ENCODE results near the gene SEC63. TPM values are rescaled to one million over a fixed set of nuclear protein-coding genes. Genes with fewer than 3 reads are reported as not detected.
"Not testable (repeated sequence)": the region's sequence is repeated elsewhere in the genome, so short reads cannot be mapped to it uniquely, and the experiment has no call there.

SEC63 gene, protein sequence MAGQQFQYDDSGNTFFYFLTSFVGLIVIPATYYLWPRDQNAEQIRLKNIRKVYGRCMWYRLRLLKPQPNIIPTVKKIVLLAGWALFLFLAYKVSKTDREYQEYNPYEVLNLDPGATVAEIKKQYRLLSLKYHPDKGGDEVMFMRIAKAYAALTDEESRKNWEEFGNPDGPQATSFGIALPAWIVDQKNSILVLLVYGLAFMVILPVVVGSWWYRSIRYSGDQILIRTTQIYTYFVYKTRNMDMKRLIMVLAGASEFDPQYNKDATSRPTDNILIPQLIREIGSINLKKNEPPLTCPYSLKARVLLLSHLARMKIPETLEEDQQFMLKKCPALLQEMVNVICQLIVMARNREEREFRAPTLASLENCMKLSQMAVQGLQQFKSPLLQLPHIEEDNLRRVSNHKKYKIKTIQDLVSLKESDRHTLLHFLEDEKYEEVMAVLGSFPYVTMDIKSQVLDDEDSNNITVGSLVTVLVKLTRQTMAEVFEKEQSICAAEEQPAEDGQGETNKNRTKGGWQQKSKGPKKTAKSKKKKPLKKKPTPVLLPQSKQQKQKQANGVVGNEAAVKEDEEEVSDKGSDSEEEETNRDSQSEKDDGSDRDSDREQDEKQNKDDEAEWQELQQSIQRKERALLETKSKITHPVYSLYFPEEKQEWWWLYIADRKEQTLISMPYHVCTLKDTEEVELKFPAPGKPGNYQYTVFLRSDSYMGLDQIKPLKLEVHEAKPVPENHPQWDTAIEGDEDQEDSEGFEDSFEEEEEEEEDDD
- 67.5 TPM for polyA plus RNA-seq (ENCODE audit: insufficient read length)

DNA sequence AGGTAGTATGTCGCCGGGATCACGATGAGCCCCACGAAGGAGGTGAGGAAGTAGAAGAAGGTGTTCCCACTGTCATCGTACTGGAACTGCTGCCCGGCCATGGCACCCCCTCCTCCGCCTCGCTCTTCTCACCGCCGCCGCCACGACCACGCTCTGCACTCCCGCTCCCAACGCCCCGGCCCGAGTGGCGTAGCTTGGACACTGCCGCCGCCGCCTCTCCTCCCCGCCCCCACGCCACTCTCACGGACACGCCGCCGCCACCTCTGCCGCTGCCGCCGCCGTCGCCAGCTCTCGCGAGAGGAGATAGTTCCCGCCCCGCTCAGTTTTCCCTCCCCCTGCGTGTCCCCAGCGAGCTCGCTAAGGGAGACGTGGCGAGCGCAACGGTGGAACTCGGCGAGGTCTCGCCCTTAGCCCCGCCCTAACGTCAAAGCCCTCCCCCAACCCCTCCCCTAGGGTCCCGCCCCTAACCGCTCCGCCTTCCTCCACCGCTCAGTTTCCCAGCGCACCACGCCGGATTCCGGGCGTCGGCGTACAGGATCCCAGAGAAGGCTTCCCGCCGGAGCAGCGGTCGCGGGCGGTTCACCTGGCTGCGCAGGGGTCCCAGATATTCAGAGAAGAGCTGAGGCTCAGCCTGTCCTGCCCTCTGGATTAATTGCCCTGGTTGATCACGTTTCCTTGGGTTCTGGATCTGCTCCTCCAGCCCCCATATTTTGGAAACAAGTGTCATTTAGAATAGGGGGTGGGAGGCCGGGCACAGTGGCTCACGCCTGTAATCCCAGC, at the start of gene SEC63:
SEC63 (minus strand) TSS at position 300 of the 780 bp plus-strand sequence; CDS start at position 101, 199 bp downstream.
- DNase-seq (ENCODE audit: low read depth) = peak; percentile 84

DNA sequence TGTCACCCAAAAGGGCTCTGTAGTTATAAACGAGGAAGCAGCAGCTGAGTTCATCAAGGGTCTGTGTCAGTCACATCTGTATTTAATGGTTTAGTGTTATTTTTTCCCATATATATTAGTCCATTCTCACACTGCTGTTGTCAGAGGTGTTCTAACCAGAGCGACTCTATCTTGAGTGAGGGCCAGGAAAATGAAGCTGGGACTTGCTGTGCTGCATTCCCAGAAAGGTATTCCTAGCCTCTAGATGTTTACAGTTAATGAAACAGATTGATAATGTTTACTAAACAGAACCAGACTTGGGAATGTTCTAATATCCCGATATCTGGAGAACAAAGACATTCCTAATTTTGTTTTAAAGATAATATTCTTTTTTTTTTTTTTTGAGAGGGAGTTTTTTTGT, 48.0 kb upstream of the SEC63 start:
- DNase-seq (ENCODE audit: low read depth) = no peak

DNA sequence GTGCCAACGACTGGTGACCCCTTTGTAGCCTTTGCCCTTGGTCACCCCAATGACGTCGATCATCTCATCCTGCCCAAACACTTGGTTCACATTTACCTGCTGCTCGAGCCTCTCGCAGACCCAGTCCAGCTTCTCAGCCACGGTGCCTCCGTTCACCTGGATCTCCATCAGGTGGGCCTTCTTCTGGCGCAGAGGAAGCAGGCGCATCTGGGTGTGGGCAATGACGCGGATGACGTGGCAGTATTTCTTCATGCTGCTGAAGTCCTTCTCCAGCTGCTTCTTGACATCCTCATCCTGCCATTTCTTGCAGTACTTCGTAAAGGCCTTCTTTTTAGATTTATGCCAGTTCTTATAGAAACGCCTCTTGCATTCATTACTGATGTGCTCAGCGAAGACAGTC, 46.9 kb upstream of the SEC63 start:
- DNase-seq (ENCODE audit: low read depth) = no peak

DNA sequence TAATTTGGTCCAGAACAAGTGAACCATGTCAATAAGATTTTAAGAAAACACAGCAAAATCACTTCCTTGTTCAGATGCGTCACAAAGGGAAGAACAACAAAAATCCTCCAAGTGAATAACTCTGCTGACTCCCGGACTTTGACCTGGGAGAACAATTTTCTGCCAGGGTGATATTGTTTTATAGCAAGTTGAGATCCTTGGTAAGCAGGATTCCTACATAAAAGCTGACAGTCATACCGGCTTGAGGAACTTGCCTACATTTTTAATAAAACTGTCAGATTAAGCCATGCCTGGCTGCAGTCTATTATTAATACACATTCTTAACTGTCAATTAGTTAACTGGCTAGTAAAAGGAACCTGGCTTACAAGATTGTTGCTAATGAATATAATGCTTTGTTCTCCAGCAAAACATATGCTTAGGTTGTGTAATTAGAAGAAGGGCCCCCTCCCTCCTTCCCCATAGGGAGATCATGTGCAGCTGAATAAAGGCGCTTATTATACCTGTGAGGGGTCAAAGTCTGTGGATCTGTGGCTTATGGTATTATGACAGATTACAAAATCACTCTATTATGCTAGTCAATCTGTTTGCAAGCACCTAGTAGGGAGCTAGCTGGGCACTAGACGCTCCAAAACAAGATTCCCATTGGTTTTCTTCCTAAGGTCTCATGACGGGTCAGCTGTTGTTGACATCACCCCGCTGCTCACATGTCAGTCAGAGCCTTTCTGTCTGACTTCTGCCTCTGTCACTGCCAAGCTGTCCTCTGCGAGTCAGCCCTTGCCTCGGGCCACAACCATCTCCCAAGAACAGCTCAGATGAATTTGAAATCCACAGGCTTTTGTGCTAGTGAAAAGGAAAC, 44.6 kb upstream of the SEC63 start:
- no peak for DNase-seq (ENCODE audit: low read depth)

DNA sequence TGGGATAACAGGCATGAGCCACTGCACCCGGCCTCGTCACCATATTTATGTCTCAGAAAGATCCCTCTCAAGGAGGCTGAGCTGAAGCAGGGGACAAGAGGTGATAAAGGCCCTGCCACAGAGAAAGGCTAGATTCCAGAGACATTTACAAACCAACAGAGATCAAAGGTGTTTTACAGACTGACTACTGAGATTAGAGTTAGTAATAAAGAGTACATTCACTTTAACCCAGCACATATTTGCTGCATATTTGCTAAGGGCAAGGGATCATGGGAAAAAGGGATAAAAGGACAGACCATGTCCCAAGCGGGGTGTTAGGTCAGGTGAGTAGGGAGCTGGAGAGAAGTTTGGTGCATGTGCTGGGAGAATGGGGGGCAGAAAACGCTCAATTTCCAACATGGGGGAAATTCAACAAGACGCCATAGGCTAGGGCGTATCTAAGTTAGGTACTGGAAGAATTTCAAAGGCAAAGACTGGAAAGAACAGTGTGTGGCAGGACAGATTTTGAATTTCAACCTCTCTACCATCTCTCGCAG, 43.8 kb upstream of the SEC63 start:
- DNase-seq (ENCODE audit: low read depth) = no peak

DNA sequence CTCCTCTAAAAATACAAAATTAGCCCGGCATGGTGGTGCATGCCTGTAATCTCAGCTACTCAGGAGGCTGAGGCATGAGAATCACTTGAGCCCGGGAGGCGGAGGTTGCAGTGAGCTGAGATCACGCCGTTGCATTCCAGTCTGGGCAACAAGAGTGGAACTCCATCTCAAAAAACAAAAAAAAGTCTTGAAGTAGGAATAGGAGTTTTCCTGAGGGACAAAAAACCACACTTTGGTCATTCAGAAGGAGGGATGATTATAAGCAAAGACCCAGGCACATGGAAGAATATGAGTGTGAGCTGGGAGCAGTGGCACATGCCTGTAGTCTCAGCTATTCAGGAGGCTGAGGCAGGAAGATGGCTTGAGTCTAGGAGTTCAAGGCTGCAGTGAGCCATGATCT, 42.3 kb upstream of the SEC63 start:
- not testable (repeated sequence) for DNase-seq (ENCODE audit: low read depth)

DNA sequence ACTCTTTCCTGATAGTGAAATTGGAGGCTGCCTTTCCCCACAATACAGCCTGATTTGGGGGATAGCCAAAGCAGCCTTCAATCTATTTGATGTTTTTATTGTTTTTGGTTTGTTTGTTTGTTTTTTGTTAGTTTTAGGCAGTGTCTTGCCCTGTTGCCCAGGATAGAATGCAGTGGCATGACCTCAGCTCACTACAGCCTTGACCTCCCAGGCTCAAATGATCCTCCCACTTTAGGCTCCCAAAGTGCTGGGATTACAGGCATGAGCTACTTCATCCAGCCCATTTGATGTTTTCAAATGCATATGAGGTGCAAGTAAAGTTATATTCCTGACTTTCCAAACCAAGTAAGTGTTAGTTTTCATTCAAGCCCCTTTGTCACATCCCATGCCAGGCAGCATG, 41.3 kb upstream of the SEC63 start:
- no peak for DNase-seq (ENCODE audit: low read depth)

DNA sequence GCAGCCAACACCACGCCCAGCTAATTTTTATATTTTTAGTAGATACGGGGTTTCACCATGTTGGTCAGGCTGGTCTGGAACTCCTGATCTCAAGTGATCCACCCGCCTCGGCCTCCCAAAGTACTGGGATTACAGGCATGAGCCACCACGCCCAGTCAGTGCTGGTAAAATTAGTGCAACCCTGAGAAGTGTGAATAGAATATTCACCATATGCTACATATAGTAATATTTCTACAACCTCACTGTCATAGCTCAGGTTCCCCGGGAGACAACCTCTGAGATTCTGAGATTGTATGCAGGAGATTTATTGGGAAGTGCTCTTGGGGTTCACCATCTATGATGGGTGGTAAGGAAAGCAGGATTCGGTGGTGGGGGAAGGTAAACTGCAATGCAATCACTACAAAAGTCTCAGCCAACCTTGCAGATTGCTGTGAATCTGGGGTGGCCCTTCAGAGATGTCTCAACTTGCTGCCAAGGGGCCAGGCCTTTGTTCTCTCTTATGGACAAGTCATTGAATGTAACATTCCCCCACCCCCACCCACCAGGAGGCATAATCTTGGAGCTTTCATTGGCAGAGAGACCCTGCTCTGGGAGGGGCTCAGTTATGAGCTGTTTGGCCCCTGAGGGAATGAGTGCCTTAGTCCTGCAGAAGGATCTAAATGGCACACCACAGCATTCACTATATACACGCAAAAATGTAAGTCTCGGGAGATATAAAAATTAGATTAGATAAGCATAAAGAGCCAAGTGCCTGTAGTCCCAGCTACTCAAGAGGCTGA, 34.0 kb upstream of the SEC63 start:
- DNase-seq (ENCODE audit: low read depth) = no peak

DNA sequence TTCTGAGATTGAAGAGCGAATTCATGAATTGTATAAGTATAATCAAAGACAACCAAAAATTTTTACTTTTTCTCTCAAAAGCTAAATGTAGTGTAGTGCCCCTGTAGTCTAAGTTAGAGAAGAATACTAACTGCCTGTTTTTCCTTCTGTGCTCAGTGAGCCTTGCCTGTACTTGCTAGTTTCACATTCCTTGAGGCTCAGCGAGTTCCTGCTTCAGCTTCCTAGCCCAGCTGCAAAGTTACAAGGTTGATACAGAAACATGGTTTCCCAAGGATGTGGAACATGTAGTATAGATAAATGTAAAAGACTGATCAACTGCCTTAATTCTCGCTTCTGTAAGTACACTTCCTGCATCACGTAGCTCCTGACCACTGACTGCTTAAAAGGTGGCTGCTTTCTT, 33.1 kb upstream of the SEC63 start:
- DNase-seq (ENCODE audit: low read depth) = no peak

DNA sequence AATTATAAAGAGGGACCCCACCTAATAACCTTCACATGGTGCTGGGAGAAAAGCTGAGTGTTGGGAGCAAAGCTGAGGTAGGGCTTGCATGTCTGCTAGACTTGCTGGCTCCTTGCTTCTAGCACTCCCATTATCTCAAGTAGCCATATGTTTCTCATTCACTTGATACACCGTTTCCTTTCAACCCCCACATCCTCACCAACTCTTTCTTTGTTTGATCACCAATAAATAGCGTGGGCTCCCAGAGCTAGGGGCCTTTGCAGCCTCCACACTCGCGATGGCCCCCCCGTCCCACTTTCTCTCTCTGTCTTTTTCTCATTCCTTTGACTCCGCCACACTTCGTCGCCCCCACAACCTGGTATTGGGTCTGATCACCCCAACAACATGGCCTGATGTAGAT, 32.6 kb upstream of the SEC63 start:
- DNase-seq (ENCODE audit: low read depth) = not testable (repeated sequence)

DNA sequence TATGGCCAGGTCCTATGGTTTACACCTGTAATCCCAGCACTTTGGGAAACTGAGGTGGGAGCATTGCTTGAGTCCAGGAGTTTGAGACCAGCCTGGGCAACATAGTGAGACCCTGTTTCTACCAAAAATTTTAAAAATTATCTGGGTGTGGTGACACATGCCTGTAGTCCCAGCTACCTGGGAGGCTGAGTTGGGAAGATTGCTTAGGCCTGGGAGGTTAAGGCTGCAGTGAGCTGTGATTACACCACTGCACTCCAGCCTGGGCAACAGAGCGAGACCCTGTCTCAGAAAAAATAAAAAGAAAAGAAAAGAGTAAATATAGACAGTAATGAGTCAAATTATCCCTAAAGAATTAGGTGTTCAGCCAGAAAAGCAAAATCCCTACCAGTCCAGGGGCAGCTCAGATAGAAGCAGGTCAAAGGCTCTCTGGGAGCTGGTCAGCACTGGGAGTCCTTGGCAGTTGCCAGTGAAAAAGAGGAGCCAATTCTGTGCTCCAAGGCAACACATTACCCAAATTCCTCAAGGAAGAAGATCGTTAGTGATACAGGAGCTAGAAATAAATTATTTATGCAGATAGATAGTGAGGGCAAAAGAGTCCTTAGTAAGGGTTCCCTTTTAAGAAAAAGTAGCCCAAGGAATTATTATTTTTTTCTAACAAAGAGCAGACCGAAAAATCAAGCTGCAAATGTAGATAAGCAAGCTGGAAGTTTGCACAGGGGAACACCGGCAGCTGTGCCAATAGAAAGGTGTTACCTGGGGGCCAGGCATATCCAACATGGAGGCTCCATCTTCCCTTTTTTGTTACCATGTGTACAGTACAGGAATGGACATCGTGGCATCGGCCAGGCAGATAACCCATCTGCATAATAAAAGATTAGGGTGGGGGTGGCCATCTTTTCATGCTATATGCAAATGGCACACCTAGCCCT, 31.4 kb upstream of the SEC63 start:
- DNase-seq (ENCODE audit: low read depth) = no peak

DNA sequence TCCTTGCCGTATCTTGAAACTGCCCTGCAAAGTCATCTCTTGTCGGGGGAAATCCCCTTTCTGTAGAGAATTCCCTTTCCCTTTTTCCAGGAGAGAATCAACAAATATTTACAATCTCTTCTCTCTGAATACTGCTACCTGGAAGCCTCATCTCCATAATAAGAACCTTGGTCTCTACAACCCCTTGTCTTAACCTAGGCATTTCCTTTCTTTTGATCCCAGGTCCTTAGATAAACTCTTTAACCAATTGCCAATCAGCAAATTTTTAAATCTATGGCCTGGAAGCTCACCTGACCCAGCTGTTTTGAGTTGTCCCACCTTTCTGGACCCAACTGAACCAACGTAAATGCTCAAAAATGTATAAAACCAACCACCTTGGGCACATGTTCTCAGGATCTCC, 30.6 kb upstream of the SEC63 start:
- DNase-seq (ENCODE audit: low read depth) = no peak

DNA sequence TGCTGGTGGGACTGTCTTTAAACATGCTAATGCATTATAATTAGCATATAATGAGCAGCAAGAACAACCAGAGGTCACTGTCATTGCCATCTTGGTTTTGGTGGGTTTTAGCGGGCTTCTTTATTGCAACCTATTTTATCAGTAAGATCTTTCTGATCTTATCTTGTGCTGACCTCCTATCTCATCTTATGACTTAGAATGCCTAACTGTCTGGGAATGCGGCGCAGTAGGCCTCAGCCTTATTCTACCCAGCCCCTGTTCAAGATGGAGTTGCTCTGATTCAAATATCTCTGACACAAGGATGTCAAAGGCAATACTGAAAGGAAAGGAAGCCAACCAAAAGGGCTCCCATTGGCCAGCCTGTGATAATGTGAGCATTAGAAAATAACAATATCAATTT, 29.8 kb upstream of the SEC63 start:
- no peak for DNase-seq (ENCODE audit: low read depth)

DNA sequence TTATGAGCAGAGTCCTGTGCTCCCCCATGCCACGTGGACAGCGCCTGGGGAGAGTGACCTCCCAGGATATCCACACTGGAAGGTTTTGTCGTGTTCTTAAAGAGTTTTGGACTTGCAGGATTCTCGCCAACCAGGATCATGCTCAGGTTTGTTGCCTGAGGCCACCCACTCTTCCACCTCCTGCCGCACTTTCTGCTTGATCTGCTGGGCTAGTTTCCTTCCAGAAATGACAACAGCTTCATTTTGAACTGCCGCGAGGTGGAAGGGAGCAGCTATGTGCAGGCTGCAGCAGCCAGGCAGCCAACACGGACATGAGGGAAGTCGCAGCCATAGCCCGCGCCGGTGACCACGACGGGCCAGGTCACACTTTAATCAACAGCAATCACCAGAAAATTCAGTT, 27.7 kb upstream of the SEC63 start:
- no peak for DNase-seq (ENCODE audit: low read depth)

DNA sequence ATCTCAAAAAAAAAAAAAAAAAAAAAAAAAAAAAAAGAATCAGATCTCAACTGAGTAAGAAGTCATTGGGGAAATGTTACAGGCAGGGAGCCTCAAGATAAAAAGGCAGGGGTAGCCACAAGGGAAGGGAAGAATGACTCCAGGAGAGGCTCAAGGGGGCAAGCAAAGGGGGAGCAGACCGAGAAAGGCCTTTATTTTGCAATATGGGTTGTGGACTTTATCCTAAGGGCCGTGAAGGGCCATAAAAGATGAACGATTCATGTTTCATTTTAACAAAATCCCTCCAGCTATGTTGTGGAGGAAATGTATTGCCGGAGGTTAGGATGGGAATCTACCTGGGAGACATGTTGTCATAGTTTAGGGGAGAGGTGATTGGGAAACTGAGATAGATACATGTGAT, 25.8 kb upstream of the SEC63 start:
- DNase-seq (ENCODE audit: low read depth) = no peak

DNA sequence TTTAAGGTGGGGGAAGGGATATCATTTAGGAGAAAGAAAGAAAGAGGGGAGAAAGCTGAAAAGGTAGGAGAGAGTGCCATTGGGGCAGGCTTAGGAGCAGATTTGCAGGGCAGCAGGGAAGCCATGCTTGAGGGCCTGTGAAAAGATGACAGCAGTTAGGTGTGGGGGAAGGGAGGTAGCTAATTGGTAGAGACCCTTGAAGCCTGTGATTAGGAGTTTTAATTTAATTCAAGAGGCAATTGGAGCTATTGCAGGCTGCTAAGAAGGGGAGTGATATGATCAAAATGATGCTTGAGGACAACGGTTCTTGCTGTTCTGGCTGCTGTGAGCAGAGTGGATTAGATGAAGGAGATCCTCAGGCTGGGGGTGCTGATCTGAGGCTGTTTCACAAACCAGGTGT, 24.5 kb upstream of the SEC63 start:
- DNase-seq (ENCODE audit: low read depth) = no peak

DNA sequence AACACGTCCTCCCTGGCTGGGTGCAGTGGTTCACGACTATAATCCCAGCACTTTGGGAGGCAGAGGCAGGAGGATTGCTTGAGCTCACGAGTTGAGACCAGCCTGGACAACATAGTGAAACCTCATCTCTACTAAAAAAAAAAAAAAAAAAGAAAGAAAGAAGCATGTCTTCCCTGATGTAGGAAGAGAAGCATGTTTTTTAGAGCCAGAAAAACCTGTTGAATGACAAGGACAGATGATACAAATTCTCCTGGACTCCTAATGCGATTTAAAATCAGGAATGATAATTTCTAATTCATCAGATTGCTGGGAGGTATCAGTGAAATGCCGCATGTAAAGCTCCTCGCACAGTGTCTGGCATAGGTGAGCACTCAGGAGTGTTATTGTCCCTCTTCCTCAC, 23.7 kb upstream of the SEC63 start:
- DNase-seq (ENCODE audit: low read depth) = no peak

DNA sequence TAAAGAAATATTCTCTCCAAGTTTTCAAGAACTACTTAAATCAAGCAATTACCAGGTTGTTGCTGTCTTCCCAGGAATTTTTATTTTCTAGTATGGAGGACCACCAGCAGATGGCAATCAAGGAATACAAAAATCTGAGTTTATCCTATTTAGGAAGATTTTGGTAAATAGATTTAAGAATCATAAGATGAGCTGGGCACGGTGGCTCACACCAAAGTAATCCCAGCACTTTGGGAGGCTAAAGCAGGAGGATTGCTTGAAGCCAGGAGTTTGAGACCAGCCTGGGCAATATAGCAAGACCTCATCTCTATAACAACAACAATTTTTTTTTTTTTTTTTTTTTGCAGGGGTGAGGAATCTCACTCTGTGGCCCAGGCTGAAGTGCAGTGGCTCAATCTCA, 19.3 kb upstream of the SEC63 start:
- DNase-seq (ENCODE audit: low read depth) = no peak

DNA sequence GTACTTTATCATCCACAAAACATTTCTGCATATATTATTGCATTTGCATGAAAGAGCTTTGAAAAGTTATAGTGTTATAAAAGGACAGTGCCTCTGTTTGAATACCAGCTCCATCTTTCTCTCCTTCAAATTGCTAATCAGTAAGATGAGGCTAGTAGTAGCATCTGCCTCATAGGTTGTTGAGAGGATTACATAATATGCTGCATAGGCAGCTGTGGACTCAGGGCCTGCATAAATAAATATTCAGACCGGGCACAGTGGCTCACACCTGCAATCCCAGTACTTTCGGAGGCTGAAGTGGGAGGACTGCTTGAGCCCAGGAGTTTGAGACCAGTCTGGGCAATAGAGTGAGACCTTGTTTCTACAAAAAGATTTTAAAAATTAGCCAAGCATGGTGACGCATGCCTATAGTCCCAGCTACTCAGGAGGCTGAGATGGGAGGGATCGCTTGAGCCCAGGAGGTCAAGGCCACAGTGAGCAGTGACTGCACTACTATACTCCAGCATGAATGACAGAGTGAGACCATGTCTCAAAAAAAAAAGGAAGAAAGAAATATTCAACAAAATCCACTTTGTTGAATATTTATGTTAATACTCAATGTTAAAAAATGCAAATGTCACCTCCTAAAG, 18.3 kb upstream of the SEC63 start:
- no peak for DNase-seq (ENCODE audit: low read depth)

Data from forelimb muscle (tissue), 1 donor.